OCI-LY3 (cell line): ENCODE results near the gene CALML4.
"Not testable (repeated sequence)": the region's sequence is repeated elsewhere in the genome, so short reads cannot be mapped to it uniquely, and the experiment has no call there.

Experiments
- H2AFZ ChIP-seq: fragments of 200-600, 300-600 bp; shearing (Covaris generic); 2 replicates; pipeline ENCODE4 v1.6.0; 2014; ENCODE audit warnings: antibody characterized with exemption, low read depth, low read length
- H3K27ac ChIP-seq: fragments of 200-600, 300-600 bp; sonication (generic); 2 replicates; pipeline ENCODE4 v1.5.1; 2014; ENCODE audit warnings: mild to moderate bottlenecking, low read length, moderate library complexity, mixed read lengths
- H3K27me3 ChIP-seq: fragments of 200-600, 300-600 bp; sonication (generic); 2 replicates; pipeline ENCODE4 v1.6.1; 2014; ENCODE audit warnings: low read depth, low read length, mixed read lengths
- H3K36me3 ChIP-seq: fragments of 200-600, 300-600 bp; sonication (generic); replicated peaks from 2 replicates; pipeline ENCODE3; 2014; ENCODE audit warnings: low read depth, low read length, mixed read lengths
- H3K4me1 ChIP-seq: fragments of 300-600, 200-600 bp; sonication (generic); 2 replicates; pipeline ENCODE4 v1.6.1; 2014; ENCODE audit warnings: low read length, mixed read lengths
- H3K4me2 ChIP-seq: fragments of 200-600, 300-600 bp; sonication (generic); 2 replicates; pipeline ENCODE4 v1.6.1; 2014; ENCODE audit warnings: low read length, mixed read lengths
- H3K4me3 ChIP-seq: fragments of 300-600, 200-600 bp; sonication (generic); 2 replicates; pipeline ENCODE4 v1.5.1; 2014; ENCODE audit warnings: antibody characterized with exemption, mild to moderate bottlenecking, low read length, moderate library complexity
- H3K79me2 ChIP-seq: fragments of 300-600, 200-600 bp; shearing (Covaris generic); 2 replicates; pipeline ENCODE4 v1.6.1; 2014; ENCODE audit warnings: mild to moderate bottlenecking, low read length, mixed read lengths
- H3K9ac ChIP-seq: fragments of 300-600, 200-600 bp; shearing (Covaris generic); 2 replicates; pipeline ENCODE4 v1.6.0; 2014; ENCODE audit warnings: mild to moderate bottlenecking, low read length, moderate library complexity
- H3K9me3 ChIP-seq: fragments of 200-600, 300-600 bp; shearing (Covaris generic); 2 replicates; pipeline ENCODE4 v1.6.1; 2014; ENCODE audit warnings: low read length, mixed read lengths; ENCODE audit not compliant: insufficient read depth
- H4K20me1 ChIP-seq: fragments of 200-600, 300-600 bp; sonication (generic); 2 replicates; pipeline ENCODE4 v1.6.1; 2016; ENCODE audit warnings: low read length, mixed read lengths; ENCODE audit not compliant: insufficient read depth
- CTCF ChIP-seq: fragments of 200-600, 300-600 bp; sonication (generic); IDR thresholded peaks from 2 replicates; pipeline ENCODE4 v1.5.1; 2014; ENCODE audit warnings: antibody characterized with exemption, low read length, low read depth
- EZH2phosphoT487 ChIP-seq: fragments of 200-600 bp; shearing (Covaris generic); IDR thresholded peaks from 2 replicates; pipeline ENCODE4 v1.6.1; 2018; ENCODE audit warnings: antibody characterized with exemption, mixed run types, low read depth

Gene CALML4

GRCh38 chr15:68214838-68215254, 9.7 kb upstream of the CALML4 start:
- Histone ChIP-seq H2AFZ (no peak overlapping the region), H3K4me2 (no peak overlapping the region), H3K36me3 (peaks cover 46% of the 10 kb centered on the region), H3K79me2 (peaks cover 93% of the 10 kb centered on the region), H3K27ac (no peak overlapping the region), H4K20me1 (peaks cover 39% of the 10 kb centered on the region), H3K4me3 (no peak overlapping the region), H3K4me1 (peaks cover 13% of the 10 kb centered on the region), H3K9ac (no peak overlapping the region), H3K9me3 (no peaks in the 10 kb centered on the region), H3K27me3 (no peaks in the 10 kb centered on the region)
- TF ChIP-seq CTCF (no peak), EZH2phosphoT487 (no peak)

GRCh38 chr15:68213991-68214837, 9.1 kb upstream of the CALML4 start:
- Histone ChIP-seq H2AFZ (no peak overlapping the region), H3K9me3 (no peaks in the 10 kb centered on the region), H3K27ac (no peak overlapping the region), H3K4me1 (peaks cover 20% of the 10 kb centered on the region), H3K27me3 (no peaks in the 10 kb centered on the region), H3K36me3 (peaks cover 43% of the 10 kb centered on the region), H3K9ac (no peak overlapping the region), H3K4me3 (no peak overlapping the region), H3K4me2 (no peak overlapping the region), H3K79me2 (peaks cover 93% of the 10 kb centered on the region), H4K20me1 (peaks cover 34% of the 10 kb centered on the region)
- TF ChIP-seq CTCF (no peak), EZH2phosphoT487 (no peak)

GRCh38 chr15:68213491-68213845, 8.3 kb upstream of the CALML4 start:
- not testable (repeated sequence) for H3K4me3 ChIP-seq, H3K27ac ChIP-seq, H3K4me2 ChIP-seq, H3K9me3 ChIP-seq, H3K9ac ChIP-seq, H2AFZ ChIP-seq, H3K27me3 ChIP-seq
- Histone ChIP-seq H4K20me1 (peaks cover 28% of the 10 kb centered on the region), H3K36me3 (peaks cover 43% of the 10 kb centered on the region), H3K4me1 (peaks cover 20% of the 10 kb centered on the region), H3K79me2 (peaks cover 92% of the 10 kb centered on the region)

GRCh38 chr15:68211656-68212320, 6.7 kb upstream of the CALML4 start:
- Histone ChIP-seq H3K4me2 (no peak overlapping the region), H3K9me3 (no peaks in the 10 kb centered on the region), H3K36me3 (peaks cover 33% of the 10 kb centered on the region), H3K27ac (no peak overlapping the region), H3K27me3 (no peaks in the 10 kb centered on the region), H4K20me1 (peaks cover 14% of the 10 kb centered on the region), H3K4me3 (no peak overlapping the region), H3K79me2 (peaks cover 82% of the 10 kb centered on the region), H2AFZ (no peak overlapping the region), H3K9ac (no peak overlapping the region), H3K4me1 (peaks cover 20% of the 10 kb centered on the region)
- TF ChIP-seq CTCF (no peak), EZH2phosphoT487 (no peak)
